Astrocyte (in vitro differentiated cells and primary cell): ENCODE measurements around the gene DHX16. TPM values are rescaled to one million over a fixed set of nuclear protein-coding genes. Genes with fewer than 3 reads are reported as not detected.

Experiments used
- DNase-seq: peaks from one replicate; pipeline ENCODE4 v3.0.0-alpha.2; 2010; ENCODE audit warnings: low read depth
- FAIRE-seq: peaks from 2 replicates; lab custom pipeline; 2011; peaks lifted over from hg19 to GRCh38; lab: Jason Lieb, UNC
- H2AFZ ChIP-seq: 2 replicates; pipeline ENCODE4 v1.6.0; 2012; ENCODE audit warnings: low read depth, low read length, inconsistent platforms
- H3K27ac ChIP-seq: 2 replicates; pipeline ENCODE4 v1.5.1; 2011; ENCODE audit warnings: low read depth, low read length, inconsistent platforms
- H3K27me3 ChIP-seq: 2 replicates; pipeline ENCODE4 v1.6.0; 2011; ENCODE audit warnings: low read length, inconsistent platforms; ENCODE audit not compliant: insufficient read depth
- H3K36me3 ChIP-seq: 2 replicates; pipeline ENCODE4 v1.5.1; 2011; ENCODE audit warnings: low read length, inconsistent platforms; ENCODE audit not compliant: insufficient read depth
- H3K4me1 ChIP-seq: 2 replicates; pipeline ENCODE4 v1.5.1; 2011; ENCODE audit warnings: low read length, inconsistent platforms; ENCODE audit not compliant: insufficient read depth
- H3K4me2 ChIP-seq: 2 replicates; pipeline ENCODE4 v1.6.0; 2012; ENCODE audit warnings: low read length, inconsistent platforms
- H3K4me3 ChIP-seq: 2 replicates; pipeline ENCODE4 v1.5.1; 2011; ENCODE audit warnings: low read depth, mild to moderate bottlenecking, low read length, inconsistent platforms; ENCODE audit not compliant: insufficient read depth
- H3K79me2 ChIP-seq: 2 replicates; pipeline ENCODE4 v1.6.0; 2012; ENCODE audit warnings: mild to moderate bottlenecking, low read length, inconsistent platforms; ENCODE audit not compliant: insufficient read depth
- H3K9ac ChIP-seq: 2 replicates; pipeline ENCODE4 v1.6.0; 2012; ENCODE audit warnings: mild to moderate bottlenecking, low read length, inconsistent platforms
- H3K9me3 ChIP-seq: 2 replicates; pipeline ENCODE4 v1.5.1; 2012; ENCODE audit warnings: low read depth, mild to moderate bottlenecking, low read length, inconsistent platforms; ENCODE audit not compliant: insufficient read depth
- H4K20me1 ChIP-seq: 2 replicates; pipeline ENCODE4 v1.6.0; 2012; ENCODE audit warnings: low read length, inconsistent platforms; ENCODE audit not compliant: insufficient read depth
- H3K27ac Mint-ChIP-seq: one replicate; pipeline ENCODE4 v1.8.0; 2021; ENCODE audit warnings: mild to moderate bottlenecking, mixed read lengths; ENCODE audit not compliant: unreplicated experiment
- H3K27me3 Mint-ChIP-seq: one replicate; pipeline ENCODE4 v1.8.0; 2021; ENCODE audit warnings: low read depth, mixed read lengths; ENCODE audit not compliant: unreplicated experiment
- H3K36me3 Mint-ChIP-seq: one replicate; pipeline ENCODE4 v1.8.0; 2021; ENCODE audit warnings: low read depth, mixed read lengths; ENCODE audit not compliant: unreplicated experiment
- H3K4me1 Mint-ChIP-seq: one replicate; pipeline ENCODE4 v1.8.0; 2021; ENCODE audit warnings: low read depth, mixed read lengths; ENCODE audit not compliant: unreplicated experiment
- H3K4me3 Mint-ChIP-seq: one replicate; pipeline ENCODE4 v1.8.0; 2021; ENCODE audit warnings: mild to moderate bottlenecking, moderate library complexity, mixed read lengths; ENCODE audit not compliant: unreplicated experiment
- H3K9me3 Mint-ChIP-seq: one replicate; pipeline ENCODE4 v1.8.0; 2021; ENCODE audit warnings: mild to moderate bottlenecking, mixed read lengths; ENCODE audit not compliant: unreplicated experiment
- EZH2 ChIP-seq: IDR thresholded peaks from 2 replicates; pipeline ENCODE4 v1.6.1; 2012; ENCODE audit warnings: mild to moderate bottlenecking, low read length, inconsistent platforms; ENCODE audit not compliant: insufficient read depth
- total RNA-seq: library from RNA; stranded (reverse); gene quantifications from 2 replicates; pipeline ENCODE4 v1.2.1, GENCODE V29; 2021
- TF ChIP-seq, protein P1 (sequence below): IDR thresholded peaks from 2 replicates; pipeline ENCODE4 v1.5.1; 2011; ENCODE audit warnings: low read depth, mild to moderate bottlenecking, inconsistent platforms, low read length, moderate library complexity; ENCODE audit not compliant: insufficient read depth

The DHX16 gene
- total RNA-seq, 1 donor from 2014 or later: 30.0 TPM

DNA sequence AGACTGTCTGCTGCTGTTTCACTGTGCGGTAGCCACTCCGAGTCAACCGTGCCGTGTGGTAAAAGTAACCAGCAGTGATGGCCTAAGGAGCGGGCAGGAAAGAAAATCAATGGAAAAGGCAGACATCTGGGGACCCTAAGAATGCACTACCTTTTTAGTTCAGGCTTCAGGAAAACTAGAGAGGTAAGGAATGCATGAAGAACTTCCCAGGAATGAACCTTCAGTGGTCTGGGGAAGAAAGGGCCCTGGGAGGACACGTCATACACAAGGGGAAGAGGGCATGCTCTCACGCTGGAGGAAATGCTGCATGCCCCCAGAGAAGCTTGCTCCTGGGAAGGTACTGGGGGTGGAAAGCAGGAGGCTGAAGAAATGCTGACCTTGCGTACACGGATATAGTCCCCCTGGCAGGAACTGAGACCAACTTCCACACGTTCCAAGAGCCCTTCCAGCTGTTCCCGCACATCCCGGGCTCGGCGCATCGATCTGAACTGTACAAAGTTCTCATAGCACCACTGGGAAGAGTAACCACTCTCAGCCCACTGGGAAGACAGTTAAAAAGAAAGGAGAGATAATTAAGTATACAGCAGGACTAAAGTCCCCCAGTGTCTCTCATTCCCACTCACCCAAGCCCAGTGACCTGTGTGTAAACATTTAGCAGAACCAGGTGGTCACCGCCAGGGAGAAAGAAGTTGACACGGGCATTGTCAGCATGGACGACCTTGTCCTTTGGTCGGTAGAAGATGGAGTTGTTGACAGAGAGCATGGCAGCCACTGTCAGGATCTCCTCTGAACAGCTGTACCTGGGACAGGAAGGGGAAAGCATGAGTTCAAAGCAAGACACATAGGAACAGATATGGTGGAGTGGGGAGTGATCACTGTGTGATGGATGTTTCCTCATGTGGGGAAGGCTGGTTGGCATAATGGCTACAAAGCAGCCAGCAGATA, 17.7 kb downstream of the DHX16 start:
- no peak for TF ChIP-seq EZH2
- TF ChIP-seq, protein P1, sequence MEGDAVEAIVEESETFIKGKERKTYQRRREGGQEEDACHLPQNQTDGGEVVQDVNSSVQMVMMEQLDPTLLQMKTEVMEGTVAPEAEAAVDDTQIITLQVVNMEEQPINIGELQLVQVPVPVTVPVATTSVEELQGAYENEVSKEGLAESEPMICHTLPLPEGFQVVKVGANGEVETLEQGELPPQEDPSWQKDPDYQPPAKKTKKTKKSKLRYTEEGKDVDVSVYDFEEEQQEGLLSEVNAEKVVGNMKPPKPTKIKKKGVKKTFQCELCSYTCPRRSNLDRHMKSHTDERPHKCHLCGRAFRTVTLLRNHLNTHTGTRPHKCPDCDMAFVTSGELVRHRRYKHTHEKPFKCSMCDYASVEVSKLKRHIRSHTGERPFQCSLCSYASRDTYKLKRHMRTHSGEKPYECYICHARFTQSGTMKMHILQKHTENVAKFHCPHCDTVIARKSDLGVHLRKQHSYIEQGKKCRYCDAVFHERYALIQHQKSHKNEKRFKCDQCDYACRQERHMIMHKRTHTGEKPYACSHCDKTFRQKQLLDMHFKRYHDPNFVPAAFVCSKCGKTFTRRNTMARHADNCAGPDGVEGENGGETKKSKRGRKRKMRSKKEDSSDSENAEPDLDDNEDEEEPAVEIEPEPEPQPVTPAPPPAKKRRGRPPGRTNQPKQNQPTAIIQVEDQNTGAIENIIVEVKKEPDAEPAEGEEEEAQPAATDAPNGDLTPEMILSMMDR: no peak
- H3K9me3 Mint-ChIP-seq: no peaks in the 10 kb centered on the region
- peaks cover 33% of the 10 kb centered on the region for H3K4me1 Mint-ChIP-seq
- peaks cover 14% of the 10 kb centered on the region for H3K4me1 ChIP-seq
- H3K27ac Mint-ChIP-seq: peak overlapping the region; percentile 68
- H4K20me1 ChIP-seq: peaks cover 5% of the 10 kb centered on the region
- H3K36me3 ChIP-seq: peaks cover 50% of the 10 kb centered on the region
- peak overlapping the region; percentile 40 for H3K27ac ChIP-seq
- no peak overlapping the region for H3K9ac ChIP-seq
- no peak overlapping the region for H3K4me2 ChIP-seq
- no peaks in the 10 kb centered on the region for H3K9me3 ChIP-seq
- no peak overlapping the region for H3K4me3 ChIP-seq
- peak overlapping the region; percentile 64 for H3K4me3 Mint-ChIP-seq
- no peaks in the 10 kb centered on the region for H3K27me3 ChIP-seq
- DNase-seq (no peak), FAIRE-seq (no peak)
- H3K79me2 ChIP-seq: no peaks in the 10 kb centered on the region
- H3K27me3 Mint-ChIP-seq: no peaks in the 10 kb centered on the region
- no peak overlapping the region for H2AFZ ChIP-seq
- peaks cover 36% of the 10 kb centered on the region for H3K36me3 Mint-ChIP-seq

DNA sequence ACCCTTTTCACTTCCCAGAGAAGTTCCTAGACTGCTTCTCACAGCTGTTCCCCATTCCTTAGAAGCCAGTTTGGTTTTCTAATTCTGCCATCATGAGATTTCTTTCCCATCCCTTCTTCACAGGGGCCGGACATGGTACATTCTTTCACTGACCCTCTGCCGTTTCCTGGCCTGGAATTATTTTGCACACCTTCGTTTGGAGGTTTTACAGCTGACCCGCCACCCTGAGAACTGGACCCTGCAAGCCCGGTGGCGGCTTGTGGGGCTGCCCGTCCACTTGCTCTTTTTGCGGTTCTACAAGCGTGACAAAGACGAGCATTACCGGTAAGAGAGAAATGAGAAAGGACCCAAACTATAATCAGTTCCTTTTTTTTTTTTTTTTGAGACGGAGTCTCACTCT, 21.7 kb downstream of the DHX16 start:
- Histone ChIP-seq H3K36me3 (peaks cover 37% of the 10 kb centered on the region), H3K4me3 (no peak overlapping the region), H3K9me3 (no peaks in the 10 kb centered on the region), H3K4me1 (peaks cover 6% of the 10 kb centered on the region), H3K27ac (no peak overlapping the region), H3K27me3 (no peaks in the 10 kb centered on the region), H3K79me2 (peaks cover 13% of the 10 kb centered on the region), H2AFZ (no peak overlapping the region), H4K20me1 (peaks cover 3% of the 10 kb centered on the region), H3K4me2 (no peak overlapping the region), H3K9ac (no peak overlapping the region)
- peak overlapping the region; percentile 64 for H3K4me3 Mint-ChIP-seq
- FAIRE-seq (no peak), DNase-seq (no peak)
- H3K4me1 Mint-ChIP-seq: peaks cover 21% of the 10 kb centered on the region
- no peaks in the 10 kb centered on the region for H3K9me3 Mint-ChIP-seq
- no peak for TF ChIP-seq EZH2
- TF ChIP-seq, protein P1: no peak
- H3K36me3 Mint-ChIP-seq: peaks cover 26% of the 10 kb centered on the region
- H3K27me3 Mint-ChIP-seq: no peaks in the 10 kb centered on the region
- no peak overlapping the region for H3K27ac Mint-ChIP-seq
